Suppressor macrophage treated with lipopolysaccharide for 1 hour (primary cell): ENCODE measurements around the gene ESR1.

ENCODE experiments used
- DNase-seq, 3 donors: peaks; one replicate each; pipeline ENCODE4 v3.0.0-alpha.2; 2020 to 2022

ESR1 gene

GRCh38 chr6:152143359-152143758 is 335.9 kb downstream of the ESR1 start:
- no peak for DNase-seq

DNA sequence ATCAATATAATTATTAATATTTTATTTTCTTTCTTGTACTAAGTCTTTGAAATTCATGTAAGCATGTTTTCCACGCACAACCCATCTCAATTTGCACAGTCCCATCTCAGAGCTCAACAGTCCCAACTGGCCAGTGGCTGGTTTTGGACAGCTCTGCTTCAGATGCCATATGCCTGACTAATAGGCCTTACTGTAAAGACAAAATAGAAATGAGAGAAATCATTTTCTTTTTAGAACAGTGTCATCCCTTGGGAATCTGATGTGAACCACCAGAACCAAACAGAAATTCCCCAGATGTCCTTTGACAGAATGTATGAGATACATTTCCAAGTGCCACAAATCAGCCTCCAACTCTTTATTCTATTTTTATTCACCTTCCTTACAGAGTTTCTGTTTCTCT is 338.9 kb downstream of the ESR1 start:
- no peak for DNase-seq

- no peak for DNase-seq
These were observed 339.8 kb downstream of the ESR1 start for GRCh38 chr6:152147269-152147668.

DNA sequence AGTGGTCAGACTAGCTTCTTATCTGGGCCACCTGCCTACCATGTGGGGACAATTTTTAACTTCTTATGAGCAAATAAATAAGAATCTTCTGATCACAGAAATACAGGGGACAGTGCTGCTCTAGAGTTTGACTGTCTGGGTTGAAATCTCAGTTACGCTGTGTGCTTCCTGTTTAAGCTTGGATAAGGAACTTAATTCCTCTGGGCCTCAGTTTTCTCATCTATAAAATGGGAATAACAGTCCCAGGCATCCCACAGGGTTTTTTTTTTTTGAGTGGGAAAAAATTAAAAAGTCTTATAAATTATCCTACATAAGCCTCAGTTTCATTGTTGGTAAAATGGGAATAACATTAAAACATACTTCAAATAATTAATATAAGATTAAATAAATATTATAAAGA is 340.9 kb downstream of the ESR1 start:
- no peak for DNase-seq

DNA sequence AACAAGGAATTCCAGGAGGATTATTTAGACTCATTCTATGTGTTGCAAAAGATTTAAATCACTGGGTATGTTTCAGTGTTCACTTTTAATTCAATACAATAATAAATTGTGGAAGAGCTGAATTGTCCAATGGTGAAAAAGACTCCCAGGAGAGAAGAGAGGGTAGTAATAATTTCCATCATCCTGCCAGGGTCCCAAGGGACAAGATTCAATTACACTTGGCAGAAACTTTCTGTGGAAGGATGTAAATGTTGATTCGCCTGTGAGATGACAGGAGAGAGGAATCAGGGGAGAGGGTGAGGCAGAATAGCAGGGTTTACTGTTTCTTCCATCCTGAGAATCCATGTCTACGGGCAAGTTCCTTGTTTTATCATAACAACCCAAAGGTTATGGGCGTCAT is 342.7 kb downstream of the ESR1 start:
- DNase-seq, result no peak

DNA sequence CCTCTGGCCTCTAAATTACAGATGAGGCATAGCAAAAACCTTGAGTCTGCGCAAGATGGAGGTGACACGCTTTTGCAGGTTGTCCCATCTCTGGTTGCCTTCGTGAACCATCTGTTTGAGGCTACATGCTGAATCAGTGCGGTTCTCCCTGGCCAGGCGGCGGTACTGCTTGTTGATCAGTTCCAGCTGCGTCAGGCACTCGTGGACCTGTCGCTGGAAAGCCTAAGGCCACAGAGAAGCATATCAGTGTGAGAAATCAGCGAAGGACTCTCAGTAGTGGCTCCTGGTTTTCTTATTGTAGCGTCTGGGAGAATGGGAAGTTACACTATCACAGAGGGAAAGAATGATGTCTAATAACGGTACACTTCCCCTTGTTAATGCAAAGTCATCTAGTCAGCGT is 344.4 kb downstream of the ESR1 start:
- peak; percentile 8 to 24 (median 11) for DNase-seq

DNA sequence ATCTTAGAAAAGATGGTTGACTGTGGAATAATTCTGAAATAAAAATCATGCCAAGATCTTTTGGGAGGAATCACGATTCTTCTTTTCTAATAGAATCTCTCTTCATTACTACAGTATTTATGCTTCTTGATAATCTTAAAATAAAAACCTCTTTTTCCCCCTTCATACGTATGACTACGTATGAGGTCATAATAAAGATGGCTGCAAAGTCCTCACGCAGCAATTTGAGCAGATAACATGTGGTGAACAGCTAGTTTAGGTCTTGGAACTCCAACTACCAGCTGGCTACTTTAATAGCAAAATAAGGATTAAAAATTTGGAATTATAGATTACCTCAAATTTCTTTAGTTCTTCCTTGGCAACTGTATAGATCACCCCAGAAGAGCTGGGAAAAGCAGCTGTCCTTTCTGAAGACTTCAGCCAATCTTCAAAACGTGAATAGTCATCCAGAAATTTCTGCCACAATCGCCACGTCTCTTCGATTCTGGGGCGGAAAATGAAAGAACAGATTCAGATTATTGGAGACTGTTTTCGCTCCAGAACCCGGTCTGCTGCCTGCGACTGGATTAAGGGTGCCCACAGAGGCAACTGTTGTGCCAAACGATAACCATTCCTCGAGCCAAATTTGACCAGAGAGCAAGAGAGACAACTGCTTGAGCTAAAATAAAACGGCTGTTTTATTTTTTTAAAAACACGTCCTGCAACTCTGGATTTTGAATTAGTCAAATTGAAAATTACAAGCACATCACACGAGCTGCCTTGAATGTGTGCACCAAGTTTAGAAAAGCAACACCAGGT is 347.3 kb downstream of the ESR1 start:
- no peak for DNase-seq

DNA sequence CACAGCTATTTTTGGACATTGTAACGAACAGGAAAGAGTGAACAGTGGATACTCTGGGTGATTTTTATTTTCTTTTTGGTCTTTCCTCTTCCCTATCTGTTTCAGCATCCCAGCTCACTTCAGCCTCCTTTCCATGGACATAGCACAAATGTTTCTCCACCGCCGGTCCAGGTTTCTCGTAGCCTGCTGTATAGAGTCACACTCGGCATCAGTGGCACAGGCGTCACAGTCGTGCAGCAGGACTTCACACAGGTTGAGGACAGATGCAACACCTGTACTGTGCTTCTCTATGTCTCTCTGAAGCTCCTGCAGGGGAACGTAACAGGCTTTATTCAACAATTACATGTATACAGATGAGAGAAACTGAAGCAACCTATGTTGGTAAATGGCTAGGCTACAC is 348.3 kb downstream of the ESR1 start:
- DNase-seq, result no peak

DNA sequence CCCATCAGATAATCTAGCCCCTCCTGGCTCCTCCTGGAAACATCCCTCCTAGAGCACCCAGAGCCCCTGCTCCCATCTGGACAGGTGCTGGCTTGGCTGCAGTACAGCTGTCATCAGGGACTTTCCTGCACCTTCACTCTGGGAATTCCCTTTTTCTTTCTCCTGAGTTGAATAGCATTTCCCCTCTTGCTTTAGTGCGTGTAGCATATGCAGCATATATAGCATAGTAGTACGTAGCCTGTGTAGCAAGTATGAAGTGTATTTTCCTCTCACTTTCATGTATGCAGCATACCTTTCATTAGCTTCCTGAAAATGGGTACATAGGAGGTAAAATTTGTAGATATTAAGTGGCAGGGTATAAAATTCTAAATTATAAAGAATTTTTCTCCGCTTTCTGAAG is 352.9 kb downstream of the ESR1 start:
- no peak for DNase-seq

DNA sequence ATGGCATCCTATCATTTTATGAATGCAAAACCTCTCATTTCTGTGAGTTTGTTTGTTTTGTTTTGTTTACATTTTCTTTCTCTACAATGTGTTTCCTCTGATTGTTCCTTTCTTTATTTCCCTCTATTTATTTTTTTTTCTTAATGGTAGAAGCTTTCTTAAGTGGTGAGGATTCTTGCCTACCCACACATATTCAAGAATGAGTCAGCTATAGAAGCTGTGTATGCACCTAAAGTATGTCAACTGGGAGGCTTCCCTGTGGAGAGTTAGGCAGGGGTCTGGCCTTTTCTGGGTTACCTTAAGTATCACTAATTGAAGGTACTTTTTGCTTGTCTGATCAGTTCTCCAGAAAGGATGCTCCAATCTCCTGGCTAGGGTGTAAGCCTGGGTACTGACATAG is 354.0 kb downstream of the ESR1 start:
- no peak for DNase-seq

DNA sequence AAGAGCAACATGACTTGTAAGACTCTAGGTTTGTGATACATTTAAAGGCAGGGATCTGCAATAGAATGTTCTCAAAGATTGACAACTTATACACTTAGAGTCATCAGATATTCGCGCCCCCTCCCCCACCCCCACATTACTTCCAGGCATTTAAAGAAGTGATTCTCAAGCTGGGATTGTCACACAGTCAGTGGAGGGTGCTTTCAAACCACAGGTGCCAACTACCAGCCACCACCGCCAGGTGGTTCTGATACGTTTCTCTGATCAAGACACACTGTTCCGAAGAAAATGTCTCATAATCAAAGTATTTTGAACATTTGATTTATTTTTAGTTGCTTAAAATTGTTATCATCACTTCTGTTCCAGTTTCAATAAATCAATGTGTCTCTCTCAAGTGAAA is 357.5 kb downstream of the ESR1 start:
- no peak for DNase-seq

GRCh38 chr6:152166497-152166896 is 359.0 kb downstream of the ESR1 start:
- peak in 1 of 3 donors; percentile 5 for DNase-seq

- DNase-seq, result no peak
These were observed 359.4 kb downstream of the ESR1 start for GRCh38 chr6:152166897-152167296.

DNA sequence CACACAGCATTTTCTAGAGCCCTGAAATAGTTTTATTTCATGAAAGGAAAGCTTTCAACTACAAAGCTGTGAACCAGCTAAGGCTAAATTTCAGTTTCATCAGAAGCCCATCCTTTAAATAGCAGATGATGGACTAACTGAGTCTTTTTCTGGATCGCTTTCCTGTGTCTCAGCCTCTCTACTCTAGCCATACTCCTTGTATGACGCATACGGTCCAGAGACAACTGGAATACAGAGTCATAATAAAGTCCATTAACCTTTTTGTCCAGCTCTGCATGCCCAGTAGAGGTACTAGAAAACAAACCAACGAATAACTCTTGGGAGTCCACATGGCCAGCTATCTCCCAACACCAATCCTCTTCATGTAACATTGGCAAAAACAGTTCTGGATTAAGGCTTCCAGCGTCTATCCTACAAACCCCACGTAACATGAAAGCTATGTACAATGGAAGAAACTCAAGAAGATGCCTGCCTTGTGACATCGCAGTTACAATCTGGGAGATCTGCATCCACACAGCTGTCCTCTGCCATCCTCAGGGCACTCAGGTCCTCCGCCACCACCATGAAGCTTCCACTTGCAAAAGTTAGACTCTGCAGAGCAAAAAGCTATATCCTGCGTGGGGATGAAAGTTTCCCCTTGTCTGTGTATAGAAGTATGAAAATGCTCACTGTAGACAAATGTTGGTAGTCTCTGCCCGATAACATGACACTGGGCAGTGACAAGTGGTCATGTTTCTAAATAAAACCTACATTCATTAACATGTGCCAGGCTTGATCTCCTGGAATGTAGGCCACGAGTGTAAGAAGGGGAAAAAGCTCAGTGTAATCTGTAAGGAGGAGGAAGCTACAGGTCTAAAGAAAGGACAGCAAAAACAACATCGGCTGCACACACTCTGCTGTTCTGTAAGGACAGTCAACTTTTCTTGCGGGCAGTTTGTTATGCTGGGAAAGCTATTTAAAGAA is 360.4 kb downstream of the ESR1 start:
- no peak for DNase-seq

GRCh38 chr6:152170313-152170701 is 362.8 kb downstream of the ESR1 start:
- no peak for DNase-seq

DNA sequence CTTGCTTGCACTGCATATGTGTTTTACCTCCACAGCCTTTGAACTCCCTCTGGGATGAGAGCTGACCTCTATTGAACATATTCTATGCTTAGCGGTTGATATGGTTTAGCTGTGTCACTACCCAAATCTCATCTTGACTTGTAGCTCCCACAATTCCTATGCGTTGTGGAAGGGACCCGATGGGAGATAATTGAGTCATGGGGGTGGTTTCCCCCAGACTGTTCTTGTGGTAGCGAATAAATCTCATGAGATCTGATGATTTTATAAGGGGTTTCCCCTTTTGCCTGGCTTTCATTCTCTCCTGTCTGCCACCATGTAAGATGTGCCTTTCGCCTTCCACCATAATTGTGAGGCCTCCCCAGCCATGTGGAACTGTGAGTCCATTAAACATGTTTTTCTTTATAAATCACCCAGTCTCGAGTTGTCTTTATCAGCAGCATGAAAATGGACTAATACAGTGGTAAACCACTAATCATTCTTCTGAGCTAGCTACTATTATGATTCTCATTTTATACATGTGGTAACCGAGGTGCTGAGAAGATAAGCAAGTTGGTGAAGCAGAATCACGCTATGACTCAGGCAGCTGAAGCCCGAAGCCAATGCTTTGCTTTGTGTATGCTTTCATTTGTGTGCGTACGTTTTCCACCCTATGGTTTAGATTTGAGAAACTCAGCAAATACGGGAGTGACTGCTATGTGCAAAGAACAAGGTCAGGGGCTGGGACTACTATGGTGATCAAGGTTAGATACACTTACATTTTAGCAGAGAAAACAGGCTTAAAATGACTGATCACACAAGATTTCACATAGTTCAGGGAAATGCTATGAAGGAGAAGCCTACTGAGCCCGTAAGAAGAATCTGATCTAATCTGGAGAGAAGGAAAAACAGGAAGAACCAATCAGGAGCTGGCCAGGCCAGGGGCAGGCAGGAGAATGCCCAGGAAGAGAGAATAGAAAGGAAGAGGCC is 363.5 kb downstream of the ESR1 start:
- no peak for DNase-seq

DNA sequence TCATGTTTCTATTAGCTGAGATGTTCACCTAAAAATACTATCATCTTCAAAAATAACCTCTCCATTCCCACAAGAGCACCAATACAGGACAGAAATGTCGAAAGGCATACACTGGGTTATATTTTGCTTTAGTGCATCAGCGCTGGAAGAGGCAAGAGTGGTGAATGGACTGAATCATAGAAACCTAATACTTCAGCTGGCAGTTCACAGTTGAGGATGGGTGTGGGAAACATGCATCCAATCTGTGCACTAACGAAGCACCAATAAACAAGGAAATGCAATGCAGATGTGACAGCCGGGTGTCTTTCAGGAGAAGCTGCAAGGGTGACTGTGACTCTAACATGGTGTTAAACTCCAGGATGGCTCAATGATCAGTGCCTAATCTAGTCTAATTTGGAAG is 365.8 kb downstream of the ESR1 start:
- DNase-seq, result no peak

- no peak for DNase-seq
These were observed 366.5 kb downstream of the ESR1 start for GRCh38 chr6:152173957-152174356.

- DNase-seq, result no peak
These were observed 368.8 kb downstream of the ESR1 start for GRCh38 chr6:152176268-152176667.
